ENCODE measurements around the gene ZFHX3.

The ZFHX3 gene

DNA sequence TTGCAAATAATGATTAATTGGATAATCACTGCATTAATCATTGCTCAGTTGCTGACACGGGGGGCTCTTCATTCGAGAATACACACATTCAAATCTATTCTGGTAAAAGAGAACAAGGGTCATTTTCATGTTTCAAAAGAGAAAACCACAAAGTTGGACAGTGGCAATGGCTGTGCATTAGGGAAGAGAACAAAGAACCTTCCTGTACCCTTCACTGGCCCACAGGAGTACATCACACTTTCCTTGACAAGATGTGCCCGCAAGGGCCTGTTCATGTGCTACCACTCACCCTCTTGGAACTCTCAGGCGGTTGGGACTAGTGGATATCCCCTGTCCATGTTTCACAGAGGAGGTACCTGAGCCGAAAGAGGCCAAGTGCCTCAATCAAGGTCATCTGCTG lies 223.2 kb downstream of the ZFHX3 start:
- DNase-seq (ENCODE audit: low read depth): no peak
- in situ Hi-C loops (cut with HindIII; ENCODE audit: low sequenced_read_pairs): no loop called here
- TF ChIP-seq, protein P1, sequence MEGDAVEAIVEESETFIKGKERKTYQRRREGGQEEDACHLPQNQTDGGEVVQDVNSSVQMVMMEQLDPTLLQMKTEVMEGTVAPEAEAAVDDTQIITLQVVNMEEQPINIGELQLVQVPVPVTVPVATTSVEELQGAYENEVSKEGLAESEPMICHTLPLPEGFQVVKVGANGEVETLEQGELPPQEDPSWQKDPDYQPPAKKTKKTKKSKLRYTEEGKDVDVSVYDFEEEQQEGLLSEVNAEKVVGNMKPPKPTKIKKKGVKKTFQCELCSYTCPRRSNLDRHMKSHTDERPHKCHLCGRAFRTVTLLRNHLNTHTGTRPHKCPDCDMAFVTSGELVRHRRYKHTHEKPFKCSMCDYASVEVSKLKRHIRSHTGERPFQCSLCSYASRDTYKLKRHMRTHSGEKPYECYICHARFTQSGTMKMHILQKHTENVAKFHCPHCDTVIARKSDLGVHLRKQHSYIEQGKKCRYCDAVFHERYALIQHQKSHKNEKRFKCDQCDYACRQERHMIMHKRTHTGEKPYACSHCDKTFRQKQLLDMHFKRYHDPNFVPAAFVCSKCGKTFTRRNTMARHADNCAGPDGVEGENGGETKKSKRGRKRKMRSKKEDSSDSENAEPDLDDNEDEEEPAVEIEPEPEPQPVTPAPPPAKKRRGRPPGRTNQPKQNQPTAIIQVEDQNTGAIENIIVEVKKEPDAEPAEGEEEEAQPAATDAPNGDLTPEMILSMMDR (IDR thresholded peaks at IDR 0.05; ENCODE audit: low read depth, low read length, missing control alignments): no peak
- no peak overlapping the region for H3K4me3 ChIP-seq (ENCODE audit: low read depth, low read length)

DNA sequence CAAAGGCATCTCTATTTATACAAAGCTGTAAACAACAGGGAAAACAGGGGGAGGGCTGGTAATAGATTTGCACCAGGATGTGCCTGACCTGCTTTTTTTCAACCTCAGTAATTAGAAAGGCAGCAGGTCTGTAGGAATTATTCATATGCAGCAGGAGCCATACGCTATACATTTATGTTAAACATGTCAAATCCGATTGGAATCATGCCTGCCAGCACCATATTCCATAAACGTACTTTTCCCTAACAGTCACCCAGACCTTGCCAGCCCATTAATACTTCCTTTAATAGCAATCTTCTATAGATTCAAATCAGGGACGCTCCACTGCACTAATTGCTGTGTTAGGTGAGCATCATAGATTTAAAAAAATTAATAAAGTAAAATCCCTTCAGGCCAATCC lies 223.9 kb downstream of the ZFHX3 start:
- TF ChIP-seq, protein P1 (IDR thresholded peaks at IDR 0.05; ENCODE audit: low read depth, low read length, missing control alignments): no peak
- no peak overlapping the region for H3K4me3 ChIP-seq (ENCODE audit: low read depth, low read length)
- in situ Hi-C loops (cut with HindIII; ENCODE audit: low sequenced_read_pairs): no loop called here
- DNase-seq (ENCODE audit: low read depth): no peak

DNA sequence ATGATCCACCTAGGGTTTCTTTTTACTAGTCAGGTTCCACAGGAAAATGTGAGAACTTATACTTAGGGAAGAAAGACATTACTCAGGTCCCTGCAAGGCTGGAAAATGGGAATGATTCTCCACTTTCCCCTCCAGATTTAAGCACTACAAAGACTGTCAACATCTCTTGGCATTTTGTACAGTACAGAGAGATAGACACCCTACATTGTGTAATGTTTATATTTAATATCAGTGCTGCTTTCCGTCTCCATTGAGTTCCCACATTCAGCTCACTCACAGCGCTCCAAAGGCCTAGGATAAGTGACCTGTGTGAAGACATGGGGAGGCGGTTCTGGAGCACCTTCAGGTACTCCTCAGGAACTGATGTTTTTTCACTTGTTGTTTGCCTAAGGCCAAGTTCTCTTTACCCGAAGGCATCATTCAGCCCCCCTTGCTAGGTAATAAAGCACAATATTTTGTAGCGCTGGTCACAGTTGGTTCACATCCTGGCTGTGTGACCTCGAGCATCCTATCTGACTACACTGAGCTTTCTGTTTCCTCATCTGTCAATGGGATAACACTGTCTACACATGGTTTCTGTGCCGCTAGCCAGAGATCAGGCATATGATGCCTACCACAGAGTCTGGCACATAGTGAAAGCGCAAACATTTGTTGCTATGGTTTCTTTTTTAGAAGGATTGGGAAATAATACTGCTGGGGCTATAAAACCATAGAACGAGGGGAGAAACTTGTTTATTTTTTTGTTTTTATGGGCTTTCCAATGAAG lies 226.6 kb downstream of the ZFHX3 start:
- TF ChIP-seq, protein P1 (IDR thresholded peaks at IDR 0.05; ENCODE audit: low read depth, low read length, missing control alignments): no peak
- H3K4me3 ChIP-seq (ENCODE audit: low read depth, low read length): no peak overlapping the region
- no peak for DNase-seq (ENCODE audit: low read depth)
- in situ Hi-C loops (cut with HindIII; ENCODE audit: low sequenced_read_pairs): no loop called here

DNA sequence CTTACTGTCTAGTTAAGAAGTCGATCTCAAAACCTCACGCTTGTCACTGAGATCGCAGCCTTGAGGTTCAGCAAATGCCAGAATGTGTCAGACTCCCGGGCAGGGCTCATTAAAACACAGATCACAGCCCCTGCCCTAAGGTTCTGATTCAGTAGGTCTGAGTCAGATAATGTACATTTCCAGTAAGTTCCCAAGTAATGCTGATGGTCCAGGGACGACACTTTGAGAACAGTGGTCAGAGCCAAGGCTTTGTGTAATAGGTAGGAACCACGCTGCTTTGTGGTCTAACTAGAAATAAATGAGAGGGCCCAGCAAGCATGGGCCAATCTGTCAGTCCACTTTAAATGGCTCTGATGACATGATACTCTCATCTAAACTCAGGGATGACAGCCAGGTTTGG lies 228.6 kb downstream of the ZFHX3 start:
- in situ Hi-C loops (cut with HindIII; ENCODE audit: low sequenced_read_pairs): no loop called here
- H3K4me3 ChIP-seq (ENCODE audit: low read depth, low read length): no peak overlapping the region
- peak; percentile 48 for DNase-seq (ENCODE audit: low read depth)
- TF ChIP-seq, protein P1 (IDR thresholded peaks at IDR 0.05; ENCODE audit: low read depth, low read length, missing control alignments): no peak

DNA sequence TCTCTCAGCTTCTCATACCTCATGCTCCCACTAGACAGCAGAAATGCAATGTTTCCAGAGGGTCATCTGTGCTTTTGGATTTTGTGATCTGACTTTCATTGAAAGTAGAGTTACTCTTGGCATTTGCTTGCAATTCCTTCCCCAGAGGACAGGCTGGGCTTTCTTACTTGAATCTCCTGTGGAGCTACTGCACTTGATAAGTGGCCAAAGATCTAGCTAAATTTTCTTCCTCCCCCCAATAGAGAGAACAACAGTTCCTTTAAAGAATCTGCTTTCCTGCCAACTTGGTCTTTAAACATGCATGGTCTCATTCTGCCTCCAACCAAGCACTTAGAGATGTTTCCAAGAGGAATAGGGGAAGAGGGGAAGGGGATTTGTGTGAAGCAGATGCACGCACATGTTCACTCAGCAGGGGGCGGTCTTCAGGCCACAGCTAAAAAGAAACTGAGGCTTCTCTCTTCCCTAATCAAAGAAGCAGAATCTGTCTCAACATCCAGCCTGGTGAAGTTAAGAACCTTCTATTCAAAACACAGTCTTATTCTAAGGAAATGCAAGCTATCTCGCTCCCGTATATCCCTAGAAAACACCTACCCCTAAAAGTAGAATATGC lies 229.6 kb downstream of the ZFHX3 start:
- peak; percentile 62 for DNase-seq (ENCODE audit: low read depth)
- TF ChIP-seq, protein P1 (IDR thresholded peaks at IDR 0.05; ENCODE audit: low read depth, low read length, missing control alignments): peak; percentile 32
- in situ Hi-C loops (cut with HindIII; ENCODE audit: low sequenced_read_pairs): no loop called here
- H3K4me3 ChIP-seq (ENCODE audit: low read depth, low read length): no peak overlapping the region

DNA sequence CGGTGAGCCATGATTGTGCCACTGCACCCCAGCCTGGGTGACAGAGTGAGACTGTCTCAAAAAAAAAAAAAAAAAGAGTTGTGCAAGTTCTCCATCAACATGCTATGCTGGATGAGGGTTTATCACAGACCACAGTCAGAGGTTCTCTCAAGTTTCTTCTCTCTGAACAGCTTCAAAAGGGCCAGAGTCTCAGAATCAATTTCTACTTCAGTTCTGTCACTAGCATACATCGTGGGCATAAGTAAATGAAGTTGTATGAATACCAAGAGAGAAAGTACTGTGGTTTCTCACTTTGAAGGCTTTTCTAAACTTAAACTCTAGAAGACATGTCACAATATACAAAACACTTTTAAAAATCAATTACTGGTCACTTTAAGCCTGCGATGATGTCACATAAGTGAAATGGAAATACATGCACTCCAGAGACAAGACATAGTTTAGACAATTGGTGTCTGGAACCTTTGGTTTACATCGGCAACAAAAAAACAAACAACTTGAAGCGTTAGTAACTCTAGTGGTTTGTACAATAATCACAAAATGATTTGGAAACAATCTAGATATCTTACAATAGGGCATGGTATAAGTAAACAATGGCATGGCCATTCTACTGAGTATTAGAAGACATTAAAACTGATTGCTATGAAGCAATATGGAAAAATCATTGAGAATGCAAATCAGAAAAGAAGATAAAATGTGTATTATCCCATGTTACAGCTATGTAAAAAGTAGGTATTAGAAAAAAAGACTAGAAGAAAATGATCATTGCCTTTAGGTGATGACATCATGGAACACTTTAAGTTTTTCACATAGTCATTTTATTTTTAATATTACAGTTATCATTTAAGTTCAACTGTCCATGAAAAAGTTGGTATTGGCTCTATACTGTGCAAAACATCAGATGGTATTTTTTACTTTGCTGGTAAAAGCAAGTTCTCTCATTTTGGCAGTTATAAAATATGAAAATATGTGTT lies 232.3 kb downstream of the ZFHX3 start:
- no peak for DNase-seq (ENCODE audit: low read depth)
- TF ChIP-seq, protein P1 (IDR thresholded peaks at IDR 0.05; ENCODE audit: low read depth, low read length, missing control alignments): no peak
- H3K4me3 ChIP-seq (ENCODE audit: low read depth, low read length): no peak overlapping the region
- in situ Hi-C loops (cut with HindIII; ENCODE audit: low sequenced_read_pairs): no loop called here

All from astrocyte of the cerebellum (primary cell).